GM12878 (cell line): Measurements from ENCODE around the gene GPR146. TPM values are rescaled to one million over a fixed set of nuclear protein-coding genes. Genes with fewer than 3 reads are reported as not detected.

Experiments
- ATAC-seq: fragments of 200-7000 bp; cut with Tn5 transposase; 3 replicates; pipeline ENCODE4 v1.9.1; 2020; ENCODE audit warnings: mild to moderate bottlenecking, moderate library complexity
- BruUV-seq: library from RNA; stranded (reverse); fragments of 400-500 nt; replicated peaks from 2 replicates; lab custom pipeline; 2021; lab: Mats Ljungman, UMichigan
- CTCF ChIA-PET: fragments of 300-600 bp; sonication (Branson Sonifier 250); formaldehyde crosslinking; extraction: SDS; loops from one replicate; lab custom pipeline; 2021; ENCODE audit warnings: inconsistent platforms; lab: Yijun Ruan, JAX
- POLR2A ChIA-PET: fragments of 350-600 bp; formaldehyde crosslinking; extraction: SDS; loops from one replicate; lab custom pipeline; 2021; ENCODE audit warnings: inconsistent platforms; lab: Charles Lee
- RAD21 ChIA-PET: fragments of 300-600 bp; sonication (Branson Sonifier 250); formaldehyde crosslinking; loops from one replicate; lab custom pipeline; 2023; ENCODE audit warnings: antibody characterized with exemption; ENCODE audit not compliant: unreplicated experiment; lab: Charles Lee
- SMC1A ChIA-PET: fragments of 300-600 bp; sonication (Branson Sonifier 250); formaldehyde crosslinking; loops from one replicate; lab custom pipeline; 2023; ENCODE audit not compliant: unreplicated experiment, uncharacterized antibody; lab: Charles Lee
- DNase-seq: peaks from one replicate; pipeline ENCODE4 v3.0.0-alpha.2; 2011; ENCODE audit warnings: low read depth, low spot score
- FAIRE-seq: peaks from 3 replicates; lab custom pipeline; 2011; peaks lifted over from hg19 to GRCh38; lab: Jason Lieb, UNC
- H2AFZ ChIP-seq: 2 replicates; pipeline ENCODE4 v1.6.0; 2011; ENCODE audit warnings: low read depth, low read length, control low read depth; ENCODE audit not compliant: control insufficient read depth
- H3K27ac ChIP-seq: 2 replicates; pipeline ENCODE4 v1.5.1; 2011; ENCODE audit warnings: control low read depth; ENCODE audit not compliant: control insufficient read depth, insufficient read depth
- H3K27me3 ChIP-seq, 2 experiments: replicated peaks in 1 of 2; 2 replicates each; pipeline versions ENCODE4 v1.6.0 to v1.6.1; 2011; ENCODE audit warnings: low read length in 1 of 2; ENCODE audit not compliant: control insufficient read depth in 2 of 2, insufficient read depth in 2 of 2
- H3K36me3 ChIP-seq, 2 experiments: 2 replicates each; pipeline ENCODE4 v1.5.1; 2011; ENCODE audit warnings: low read length in 1 of 2; ENCODE audit not compliant: control insufficient read depth in 2 of 2, insufficient read depth in 2 of 2
- H3K4me1 ChIP-seq: 2 replicates; pipeline ENCODE4 v1.6.1; 2011; ENCODE audit warnings: mild to moderate bottlenecking, low read length, moderate library complexity, mixed read lengths; ENCODE audit not compliant: control insufficient read depth, insufficient read depth
- H3K4me2 ChIP-seq: 2 replicates; pipeline ENCODE4 v1.6.0; 2011; ENCODE audit warnings: control low read depth; ENCODE audit not compliant: control insufficient read depth, insufficient read depth
- H3K4me3 ChIP-seq: fragments of 200-600 bp; sonication (generic); 2 replicates; pipeline ENCODE4 v1.5.1; 2016
- H3K79me2 ChIP-seq: 2 replicates; pipeline ENCODE4 v1.6.0; 2011; ENCODE audit warnings: low read length; ENCODE audit not compliant: control insufficient read depth, insufficient read depth
- H3K9ac ChIP-seq: 2 replicates; pipeline ENCODE4 v1.8.0; 2011; ENCODE audit warnings: low read length, control low read depth, mixed read lengths; ENCODE audit not compliant: control insufficient read depth, insufficient read depth
- H3K9me3 ChIP-seq: replicated peaks from 3 replicates; pipeline ENCODE4 v1.5.1; 2011; ENCODE audit warnings: mild to moderate bottlenecking, low read length; ENCODE audit not compliant: control insufficient read depth, insufficient read depth
- H4K20me1 ChIP-seq: 2 replicates; pipeline ENCODE4 v1.6.0; 2011; ENCODE audit not compliant: control insufficient read depth, insufficient read depth
- SKIL ChIP-seq: fragments of 450-650 bp; IDR thresholded peaks from 2 replicates; pipeline ENCODE4 v1.6.1; 2017; ENCODE audit warnings: mild to moderate bottlenecking, low read depth, inconsistent platforms; ENCODE audit not compliant: poor library complexity, severe bottlenecking
- SPI1 ChIP-seq: IDR thresholded peaks from 2 replicates; pipeline ENCODE4 v1.6.1; 2011; ENCODE audit warnings: low read depth, mild to moderate bottlenecking, low read length, moderate library complexity, borderline replicate concordance; ENCODE audit not compliant: insufficient read depth
- STAT1 ChIP-seq: fragments of 450-650 bp; conservative IDR thresholded peaks from 2 replicates; pipeline ENCODE4 v1.6.1; 2014; ENCODE audit warnings: antibody characterized with exemption, mild to moderate bottlenecking
- ZNF384 ChIP-seq: IDR thresholded peaks from 2 replicates; pipeline ENCODE4 v1.6.1; 2012; ENCODE audit warnings: low read depth, mild to moderate bottlenecking, low read length, improper control_type of control experiment, borderline replicate concordance
- WGBS: methylation state at CpG from one replicate; pipeline ENCODE4 v1.1.6; 2016; ENCODE audit warnings: low lambda C conversion rate; ENCODE audit not compliant: insufficient replicate concordance, insufficient coverage; ENCODE audit errors: missing lambda C conversion rate; 5-methylcytosine and 5-hydroxymethylcytosine counted together
- in situ Hi-C: fragments of 300-500 bp; cut with MboI; formaldehyde crosslinking; loops from 9 replicates; pipeline ENCODE4 v1.14.3; 2018; ENCODE audit warnings: mixed read lengths
- intact Hi-C: fragments of 100-400 bp; cut with micrococcal nuclease; formaldehyde crosslinking; loops from one replicate; pipeline ENCODE4 v1.14.2; 2022; ENCODE audit not compliant: unreplicated experiment
- polyA plus RNA-seq, 11 experiments: library from polyadenylated mRNA; depleted of rRNA in 4 of 11; unstranded in 6 of 11; stranded (reverse) in 5 of 11; fragments of >200 nt; fragmentation: Nextera tagmentation in 4 of 11; fragmentation: Illumina TruSeq in 1 of 11; extraction: Ambion mirVana in 4 of 11; extraction: Trizol in 1 of 11; gene quantifications; 1 replicate in 1 of 11; 2 replicates in 10 of 11; pipeline versions ENCODE4 v1.2.1 to v1.2.3, GENCODE V29; 2011 to 2016; ENCODE audit warnings: inconsistent platforms in 2 of 11, missing spikeins in 2 of 11, low read depth in 1 of 11
- total RNA-seq, 4 experiments: library from RNA; depleted of rRNA in 3 of 4; stranded (reverse); fragments of >200 nt in 3 of 4; fragmentation: Illumina TruSeq in 1 of 4; extraction: Trizol in 1 of 4; gene quantifications; 2 replicates each; pipeline versions ENCODE4 v1.2.1 to v1.2.3, GENCODE V29; 2013 to 2021

GPR146 gene
- total and polyA plus RNA-seq, 10 of the 15 experiments (the other 5 are each of a cell fraction or from before 2014, with no cell fraction given), result 0.19 to 12.0 (median 0.54) TPM; not detected in 2

GRCh38 chr7:1080921-1081255 lies 36.5 kb downstream of the GPR146 start (continued):
- TF ChIP-seq SKIL, result no peak

- Histone ChIP-seq H3K4me1 (peaks cover 7% of the 10 kb centered on the region; the same call in 1 of the 2 replicates), H2AFZ (no peak overlapping the region), H4K20me1 (no peaks in the 10 kb centered on the region), H3K27me3 (no peaks in the 10 kb centered on the region), H3K79me2 (no peaks in the 10 kb centered on the region), H3K9ac (no peak overlapping the region), H3K36me3 (peaks cover 0 to 4% of the 10 kb centered on the region in 2 experiments; a peak in 2 of 4 replicates), H3K27ac (no peak overlapping the region), H3K9me3 (no peaks in the 10 kb centered on the region), H3K4me2 (no peak overlapping the region), H3K4me3 (no peak overlapping the region)
- TF ChIP-seq ZNF384, result no peak
- no peak for TF ChIP-seq SPI1
- TF ChIP-seq STAT1, result no peak
- 92% methylated on average over 17 of the region's 20 CpGs for WGBS
- no TSS peak for BruUV-seq
- ChIA-PET CTCF (interaction anchor here (0.8 to 1.3 kb wide), 2 partner anchors 16 to 88 kb away, joined by 3 to 5 read pairs; no protein-coding TSS in a partner anchor), POLR2A (no interaction called here), RAD21 (no interaction called here), SMC1A (no interaction called here)
- no peak for FAIRE-seq
- no peak for DNase-seq
- no peak for ATAC-seq
- in situ Hi-C loops, result no loop called here
- intact Hi-C loops, result no loop called here
These were observed 37.0 kb downstream of the GPR146 start for GRCh38 chr7:1081336-1081735.
